GM08714 (cell line): ENCODE measurements around the gene GPR3.
"Not testable (repeated sequence)": the region's sequence is repeated elsewhere in the genome, so short reads cannot be mapped to it uniquely, and the experiment has no call there.

Experiments used
- H3K4me3 ChIP-seq: fragments of 200-500 bp; sonication (Bioruptor generic); 2 replicates; pipeline ENCODE4 v1.5.1; 2014; ENCODE audit warnings: mild to moderate bottlenecking, low read length, inconsistent platforms
- ZNF274 ChIP-seq: IDR thresholded peaks from 2 replicates; pipeline ENCODE4 v1.6.1; 2012; ENCODE audit warnings: mild to moderate bottlenecking, low read depth, low read length

GPR3 gene

DNA sequence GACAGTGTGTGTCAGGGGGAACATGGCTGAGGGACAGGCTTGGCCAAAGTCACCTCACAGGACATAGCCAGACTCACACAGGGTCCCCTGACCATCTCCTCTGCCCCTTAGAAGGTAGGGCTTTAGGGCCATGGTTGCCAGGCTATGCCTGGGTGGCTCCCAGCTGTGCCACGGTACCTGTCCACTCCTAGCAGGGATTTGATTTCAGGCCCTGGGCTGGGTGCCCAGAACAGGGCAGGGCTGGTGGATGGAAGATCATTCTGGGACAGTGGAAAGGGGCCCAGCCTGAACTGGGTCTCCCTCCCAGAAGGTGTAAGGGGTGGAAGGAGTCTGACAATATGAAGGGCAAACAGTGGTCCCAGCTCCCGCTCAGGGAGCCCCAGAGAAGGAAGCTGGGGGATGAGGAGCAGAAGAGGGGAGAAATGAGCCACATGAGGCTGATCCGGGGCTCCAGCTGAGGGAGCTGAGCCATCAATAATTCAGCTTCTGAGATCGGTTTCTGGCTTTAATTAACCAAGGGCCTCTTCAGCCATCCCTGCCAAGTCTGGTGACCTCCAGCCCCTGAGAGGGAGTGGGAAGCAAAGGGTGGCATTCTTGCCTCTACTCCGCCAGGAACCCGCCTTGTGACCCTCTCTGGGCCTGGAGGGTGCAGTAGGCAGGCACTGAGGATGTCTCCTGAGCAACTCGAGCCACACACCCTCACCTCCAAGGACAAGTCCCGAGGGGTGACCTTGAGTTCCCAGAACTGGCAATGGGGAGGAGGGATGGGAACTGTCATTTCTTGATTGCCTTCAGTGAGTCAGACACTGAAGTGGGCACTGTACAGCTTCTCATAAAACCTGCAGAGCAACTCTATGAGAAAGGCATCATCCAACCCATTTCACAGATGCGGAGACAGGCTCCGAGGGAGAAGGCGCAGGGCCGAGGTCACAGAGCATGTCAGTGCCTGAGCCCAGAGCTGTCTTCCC lies 11.4 kb upstream of the GPR3 start:
- TF ChIP-seq ZNF274 = no peak
- no peak overlapping the region for H3K4me3 ChIP-seq

GRCh38 chr1:27381969-27382762 lies 10.3 kb upstream of the GPR3 start:
- TF ChIP-seq ZNF274 = no peak
- no peak overlapping the region for H3K4me3 ChIP-seq

GRCh38 chr1:27383039-27383605 lies 9.3 kb upstream of the GPR3 start, which contains the start of gene CD164L2:
Gene CD164L2 (minus strand): TSS chr1:27383333. CDS start chr1:27383239, 94 bp downstream.
- no peak for TF ChIP-seq ZNF274

GRCh38 chr1:27383661-27384060 lies 8.8 kb upstream of the GPR3 start:
- no peak overlapping the region for H3K4me3 ChIP-seq

More at GRCh38 chr1:27383039-27383605, 9.3 kb upstream of the GPR3 start, which contains the start of gene CD164L2:
- H3K4me3 ChIP-seq = no peak within 1 kb of the TSS

GRCh38 chr1:27384797-27385196 lies 7.6 kb upstream of the GPR3 start:
- H3K4me3 ChIP-seq = not testable (repeated sequence)

More at GRCh38 chr1:27383661-27384060, 8.8 kb upstream of the GPR3 start:
- TF ChIP-seq ZNF274 = no peak

GRCh38 chr1:27388337-27389005 lies 4.0 kb upstream of the GPR3 start:
- TF ChIP-seq ZNF274 = no peak
- no peak overlapping the region for H3K4me3 ChIP-seq

- no peak for TF ChIP-seq ZNF274
- H3K4me3 ChIP-seq = no peak overlapping the region; the same call in 1 of the 2 replicates
These were observed 819 bp upstream of the GPR3 start for GRCh38 chr1:27391511-27392095.

GRCh38 chr1:27392778-27393635 lies 585 bp downstream of the GPR3 start:
- peak overlapping the region; percentile 58; the same call in 1 of the 2 replicates for H3K4me3 ChIP-seq
- no peak for TF ChIP-seq ZNF274

DNA sequence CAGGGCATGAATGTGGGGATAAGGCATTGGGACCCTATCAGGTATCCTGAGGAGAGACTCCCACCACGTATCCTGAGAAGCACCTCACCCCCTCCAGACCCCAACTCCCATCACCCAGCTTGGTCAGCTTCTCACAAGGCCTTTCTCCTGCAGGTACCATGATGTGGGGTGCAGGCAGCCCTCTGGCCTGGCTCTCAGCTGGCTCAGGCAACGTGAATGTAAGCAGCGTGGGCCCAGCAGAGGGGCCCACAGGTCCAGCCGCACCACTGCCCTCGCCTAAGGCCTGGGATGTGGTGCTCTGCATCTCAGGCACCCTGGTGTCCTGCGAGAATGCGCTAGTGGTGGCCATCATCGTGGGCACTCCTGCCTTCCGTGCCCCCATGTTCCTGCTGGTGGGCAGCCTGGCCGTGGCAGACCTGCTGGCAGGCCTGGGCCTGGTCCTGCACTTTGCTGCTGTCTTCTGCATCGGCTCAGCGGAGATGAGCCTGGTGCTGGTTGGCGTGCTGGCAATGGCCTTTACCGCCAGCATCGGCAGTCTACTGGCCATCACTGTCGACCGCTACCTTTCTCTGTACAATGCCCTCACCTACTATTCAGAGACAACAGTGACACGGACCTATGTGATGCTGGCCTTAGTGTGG lies 1.3 kb downstream of the GPR3 start:
- TF ChIP-seq ZNF274 = no peak

GRCh38 chr1:27394282-27394658 lies 1.8 kb downstream of the GPR3 start:
- no peak overlapping the region for H3K4me3 ChIP-seq
- TF ChIP-seq ZNF274 = no peak

More for the DNA sequence above, 1.3 kb downstream of the GPR3 start:
- H3K4me3 ChIP-seq = no peak overlapping the region

- no peak overlapping the region for H3K4me3 ChIP-seq
- TF ChIP-seq ZNF274 = no peak
These were observed 2.5 kb downstream of the GPR3 start for GRCh38 chr1:27394925-27395324.
